HepG2 (cell line): ENCODE measurements around the gene GNL2. TPM values are rescaled to one million over a fixed set of nuclear protein-coding genes. Genes with fewer than 3 reads are reported as not detected.

Source experiments
- ATF7-NPFF ChIP-seq: sonication (generic); formaldehyde crosslinking; IDR thresholded peaks from 2 replicates; pipeline ENCODE4 v1.8.1; 2023; ENCODE audit warnings: mild to moderate bottlenecking, low read depth, missing genetic modification reagents, moderate library complexity
- CBX5 ChIP-seq: sonication (generic); formaldehyde crosslinking; IDR thresholded peaks from 2 replicates; pipeline ENCODE4 v1.4.0; 2020; ENCODE audit warnings: missing genetic modification reagents, borderline replicate concordance
- FOSL2 ChIP-seq: sonication (generic); formaldehyde crosslinking; IDR thresholded peaks from 2 replicates; pipeline ENCODE4 v1.4.0; 2020; ENCODE audit warnings: missing genetic modification reagents
- HOXA3 ChIP-seq: sonication (generic); formaldehyde crosslinking; IDR thresholded peaks from 2 replicates; pipeline ENCODE4 v1.5.0; 2020; ENCODE audit warnings: missing genetic modification reagents
- KDM5A ChIP-seq: fragments of 200-600 bp; sonication (generic); IDR thresholded peaks from 2 replicates; pipeline ENCODE4 v1.7.0; 2018; ENCODE audit warnings: antibody characterized with exemption, mild to moderate bottlenecking, low read length, borderline replicate concordance
- KDM5B ChIP-seq: sonication (generic); formaldehyde crosslinking; IDR thresholded peaks from 2 replicates; pipeline ENCODE4 v1.4.0; 2020; ENCODE audit warnings: missing genetic modification reagents, mild to moderate bottlenecking, borderline replicate concordance
- NFE2L1 ChIP-seq: sonication (generic); formaldehyde crosslinking; IDR thresholded peaks from 2 replicates; pipeline ENCODE4 v1.4.0; 2020; ENCODE audit warnings: missing genetic modification reagents, mild to moderate bottlenecking, borderline replicate concordance
- RBAK ChIP-seq: sonication (generic); formaldehyde crosslinking; IDR thresholded peaks from 2 replicates; pipeline ENCODE4 v1.5.1; 2020; ENCODE audit warnings: mild to moderate bottlenecking, missing genetic modification reagents
- RNF2 ChIP-seq: fragments of 450-650 bp; conservative IDR thresholded peaks from 2 replicates; pipeline ENCODE4 v1.6.1; 2016; ENCODE audit warnings: low read depth
- SP4 ChIP-seq: sonication (generic); formaldehyde crosslinking; IDR thresholded peaks from 2 replicates; pipeline ENCODE4 v1.8.1; 2023; ENCODE audit warnings: mild to moderate bottlenecking, missing genetic modification reagents
- TOPORS ChIP-seq: sonication (generic); formaldehyde crosslinking; IDR thresholded peaks from 2 replicates; pipeline ENCODE4 v1.8.0; 2023; ENCODE audit warnings: mild to moderate bottlenecking, missing genetic modification reagents
- ZKSCAN1 ChIP-seq: fragments of 150-350 bp; IDR thresholded peaks from 2 replicates; pipeline ENCODE4 v1.6.1; 2014; ENCODE audit warnings: low read length
- ZMYM2 ChIP-seq: sonication (generic); formaldehyde crosslinking; IDR thresholded peaks from 2 replicates; pipeline ENCODE4 v1.8.0; 2022; ENCODE audit warnings: mild to moderate bottlenecking, missing genetic modification reagents
- ZNF3 ChIP-seq: IDR thresholded peaks from 2 replicates; pipeline ENCODE4 v1.7.0; 2017; ENCODE audit warnings: inconsistent platforms
- ZNF547 ChIP-seq: sonication (generic); formaldehyde crosslinking; IDR thresholded peaks from 2 replicates; pipeline ENCODE4 v1.5.1; 2020; ENCODE audit warnings: mild to moderate bottlenecking, missing genetic modification reagents
- ZNF609 ChIP-seq: sonication (generic); formaldehyde crosslinking; IDR thresholded peaks from 2 replicates; pipeline ENCODE4 v1.4.0; 2020; ENCODE audit warnings: mild to moderate bottlenecking, missing genetic modification reagents, borderline replicate concordance
- ZNF746 ChIP-seq: sonication (generic); formaldehyde crosslinking; IDR thresholded peaks from 2 replicates; pipeline ENCODE4 v1.8.0; 2022; ENCODE audit warnings: mild to moderate bottlenecking, missing genetic modification reagents
- ZNF850 ChIP-seq: sonication (generic); formaldehyde crosslinking; conservative IDR thresholded peaks from 2 replicates; pipeline ENCODE4 v1.9.0; 2021; ENCODE audit warnings: mild to moderate bottlenecking, missing genetic modification reagents
- polyA plus RNA-seq, 8 experiments: library from polyadenylated mRNA; depleted of rRNA in 3 of 8; stranded (reverse) in 7 of 8; unstranded in 1 of 8; fragments of >200 nt; fragmentation: Illumina TruSeq in 4 of 8; extraction: Trizol in 4 of 8; gene quantifications; 2 replicates each; pipeline versions ENCODE4 v1.2.1 to v1.2.3, GENCODE V29; 2011 to 2016; ENCODE audit warnings: low read depth in 4 of 8, missing spikeins in 1 of 8, mixed read lengths in 1 of 8; ENCODE audit not compliant: insufficient read depth in 1 of 8
- total RNA-seq, 5 experiments: library from RNA; depleted of rRNA; stranded (reverse); fragments of >200 nt; fragmentation: Illumina TruSeq; extraction: Trizol; gene quantifications; 2 replicates each; pipeline ENCODE4 v1.2.3, GENCODE V29; 2016; ENCODE audit warnings: low read depth in 1 of 5
- TF ChIP-seq, protein P1 (sequence below): IDR thresholded peaks from 2 replicates; pipeline ENCODE4 v1.6.1; 2012; ENCODE audit warnings: inconsistent platforms
- TF ChIP-seq, protein P2 (sequence below): sonication (generic); formaldehyde crosslinking; conservative IDR thresholded peaks from 2 replicates; pipeline ENCODE4 v1.4.0; 2020; ENCODE audit warnings: mild to moderate bottlenecking, missing genetic modification reagents, moderate library complexity
- TF ChIP-seq, protein P3 (sequence below): sonication (generic); formaldehyde crosslinking; conservative IDR thresholded peaks from 2 replicates; pipeline ENCODE4 v1.4.0; 2020; ENCODE audit warnings: missing genetic modification reagents

GNL2 gene
- total and polyA plus RNA-seq, 2 of the 13 experiments (the other 11 are each of a cell fraction or from before 2014, with no cell fraction given): 32.1 to 72.1 TPM

- TF ChIP-seq ZNF609 (CRISPR knock-in tag) (peak; percentile 46; the same call in 1 of the 2 replicates), KDM5B (CRISPR knock-in tag) (peak; percentile 94; the same call in 1 of the 2 replicates), KDM5A (peak; percentile 86), SP4 (peak; percentile 80), ZKSCAN1 (no peak), ZNF850 (no peak), ZNF547 (CRISPR knock-in tag) (0 out of 2 replicates have a peak, but pooled peaks have one; percentile 27), FOSL2 (CRISPR knock-in tag) (peak; percentile 37; the same call in 1 of the 2 replicates), ATF7-NPFF (CRISPR knock-in tag) (peak; percentile 82), RNF2 (peak; percentile 68; the same call in 1 of the 2 replicates), HOXA3 (CRISPR knock-in tag) (peak; percentile 91), ZNF746 (CRISPR knock-in tag) (0 out of 2 replicates have a peak, but pooled peaks have one; percentile 47), NFE2L1 (CRISPR knock-in tag) (peak; percentile 25; the same call in 1 of the 2 replicates), CBX5 (CRISPR knock-in tag) (peak; percentile 31; the same call in 1 of the 2 replicates), RBAK (no peak), TOPORS (CRISPR knock-in tag) (0 out of 2 replicates have a peak, but pooled peaks have one; percentile 24), ZNF3 (0 out of 2 replicates have a peak, but pooled peaks have one; percentile 34), ZMYM2 (CRISPR knock-in tag) (no peak)
- TF ChIP-seq, protein P1, sequence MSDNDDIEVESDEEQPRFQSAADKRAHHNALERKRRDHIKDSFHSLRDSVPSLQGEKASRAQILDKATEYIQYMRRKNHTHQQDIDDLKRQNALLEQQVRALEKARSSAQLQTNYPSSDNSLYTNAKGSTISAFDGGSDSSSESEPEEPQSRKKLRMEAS: peak; percentile 99
- TF ChIP-seq, protein P2, sequence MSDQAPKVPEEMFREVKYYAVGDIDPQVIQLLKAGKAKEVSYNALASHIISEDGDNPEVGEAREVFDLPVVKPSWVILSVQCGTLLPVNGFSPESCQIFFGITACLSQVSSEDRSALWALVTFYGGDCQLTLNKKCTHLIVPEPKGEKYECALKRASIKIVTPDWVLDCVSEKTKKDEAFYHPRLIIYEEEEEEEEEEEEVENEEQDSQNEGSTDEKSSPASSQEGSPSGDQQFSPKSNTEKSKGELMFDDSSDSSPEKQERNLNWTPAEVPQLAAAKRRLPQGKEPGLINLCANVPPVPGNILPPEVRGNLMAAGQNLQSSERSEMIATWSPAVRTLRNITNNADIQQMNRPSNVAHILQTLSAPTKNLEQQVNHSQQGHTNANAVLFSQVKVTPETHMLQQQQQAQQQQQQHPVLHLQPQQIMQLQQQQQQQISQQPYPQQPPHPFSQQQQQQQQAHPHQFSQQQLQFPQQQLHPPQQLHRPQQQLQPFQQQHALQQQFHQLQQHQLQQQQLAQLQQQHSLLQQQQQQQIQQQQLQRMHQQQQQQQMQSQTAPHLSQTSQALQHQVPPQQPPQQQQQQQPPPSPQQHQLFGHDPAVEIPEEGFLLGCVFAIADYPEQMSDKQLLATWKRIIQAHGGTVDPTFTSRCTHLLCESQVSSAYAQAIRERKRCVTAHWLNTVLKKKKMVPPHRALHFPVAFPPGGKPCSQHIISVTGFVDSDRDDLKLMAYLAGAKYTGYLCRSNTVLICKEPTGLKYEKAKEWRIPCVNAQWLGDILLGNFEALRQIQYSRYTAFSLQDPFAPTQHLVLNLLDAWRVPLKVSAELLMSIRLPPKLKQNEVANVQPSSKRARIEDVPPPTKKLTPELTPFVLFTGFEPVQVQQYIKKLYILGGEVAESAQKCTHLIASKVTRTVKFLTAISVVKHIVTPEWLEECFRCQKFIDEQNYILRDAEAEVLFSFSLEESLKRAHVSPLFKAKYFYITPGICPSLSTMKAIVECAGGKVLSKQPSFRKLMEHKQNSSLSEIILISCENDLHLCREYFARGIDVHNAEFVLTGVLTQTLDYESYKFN (CRISPR knock-in tag): peak; percentile 41; the same call in 1 of the 2 replicates
- TF ChIP-seq, protein P3, sequence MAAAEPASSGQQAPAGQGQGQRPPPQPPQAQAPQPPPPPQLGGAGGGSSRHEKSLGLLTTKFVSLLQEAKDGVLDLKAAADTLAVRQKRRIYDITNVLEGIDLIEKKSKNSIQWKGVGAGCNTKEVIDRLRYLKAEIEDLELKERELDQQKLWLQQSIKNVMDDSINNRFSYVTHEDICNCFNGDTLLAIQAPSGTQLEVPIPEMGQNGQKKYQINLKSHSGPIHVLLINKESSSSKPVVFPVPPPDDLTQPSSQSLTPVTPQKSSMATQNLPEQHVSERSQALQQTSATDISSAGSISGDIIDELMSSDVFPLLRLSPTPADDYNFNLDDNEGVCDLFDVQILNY (CRISPR knock-in tag): peak; percentile 43; the same call in 1 of the 2 replicates
Measured at GRCh38 chr1:37595440-37596181, at the start of gene GNL2 (continued).
